ENCODE measurements around the gene CDH1. TPM values are rescaled to one million over a fixed set of nuclear protein-coding genes. Genes with fewer than 3 reads are reported as not detected.

Gene CDH1
- total RNA-seq, 1 experiment from 2014 or later = 100 TPM

- DNase-seq (no peak), ATAC-seq (no peak)
- Histone ChIP-seq H3K4me1 (ENCODE audit: insufficient read depth, low read length) (no peaks in the 10 kb centered on the region), H3K4me2 (ENCODE audit: low read length) (no peak overlapping the region), H2AFZ (ENCODE audit: low read length) (no peak overlapping the region), H3K27ac (ENCODE audit: low read length) (no peak overlapping the region), H3K36me3 (ENCODE audit: low read depth, low read length) (no peaks in the 10 kb centered on the region; the same call in 1 of the 2 replicates), H3K79me2 (ENCODE audit: low read length) (peaks cover 41% of the 10 kb centered on the region), H3K9me3 (ENCODE audit: low read length) (no peaks in the 10 kb centered on the region), H4K20me1 (ENCODE audit: low read length) (peaks cover 4% of the 10 kb centered on the region; the same call in 1 of the 2 replicates), H3F3A (ENCODE audit: low read length, unreplicated experiment) (no peaks in the 10 kb centered on the region), H3K9me2 (replicated peaks; ENCODE audit: low read length) (no peaks in the 10 kb centered on the region), H3K27me3 (ENCODE audit: low read length) (no peaks in the 10 kb centered on the region), H3K9ac (ENCODE audit: low read length) (no peak overlapping the region), H3K4me3 (ENCODE audit: low read length) (no peak overlapping the region)
- no TSS peak for BruUV-seq (replicated peaks)
- ChIA-PET POLR2A (ENCODE audit: unreplicated experiment) (no interaction called here), CTCF (no interaction called here)
- intact Hi-C loops (cut with micrococcal nuclease) = no loop called here
- TF ChIP-seq, protein P1, sequence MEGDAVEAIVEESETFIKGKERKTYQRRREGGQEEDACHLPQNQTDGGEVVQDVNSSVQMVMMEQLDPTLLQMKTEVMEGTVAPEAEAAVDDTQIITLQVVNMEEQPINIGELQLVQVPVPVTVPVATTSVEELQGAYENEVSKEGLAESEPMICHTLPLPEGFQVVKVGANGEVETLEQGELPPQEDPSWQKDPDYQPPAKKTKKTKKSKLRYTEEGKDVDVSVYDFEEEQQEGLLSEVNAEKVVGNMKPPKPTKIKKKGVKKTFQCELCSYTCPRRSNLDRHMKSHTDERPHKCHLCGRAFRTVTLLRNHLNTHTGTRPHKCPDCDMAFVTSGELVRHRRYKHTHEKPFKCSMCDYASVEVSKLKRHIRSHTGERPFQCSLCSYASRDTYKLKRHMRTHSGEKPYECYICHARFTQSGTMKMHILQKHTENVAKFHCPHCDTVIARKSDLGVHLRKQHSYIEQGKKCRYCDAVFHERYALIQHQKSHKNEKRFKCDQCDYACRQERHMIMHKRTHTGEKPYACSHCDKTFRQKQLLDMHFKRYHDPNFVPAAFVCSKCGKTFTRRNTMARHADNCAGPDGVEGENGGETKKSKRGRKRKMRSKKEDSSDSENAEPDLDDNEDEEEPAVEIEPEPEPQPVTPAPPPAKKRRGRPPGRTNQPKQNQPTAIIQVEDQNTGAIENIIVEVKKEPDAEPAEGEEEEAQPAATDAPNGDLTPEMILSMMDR (conservative IDR thresholded peaks at IDR 0.05; ENCODE audit: low read depth, low read length) = no peak
- no peak for TF ChIP-seq EZH2 (IDR thresholded peaks at IDR 0.05; ENCODE audit: low read length, unreplicated experiment)
- TF ChIP-seq EZH2phosphoT487 (IDR thresholded peaks at IDR 0.05; ENCODE audit: borderline replicate concordance, low read length) = no peak
Measured at GRCh38 chr16:68768771-68769170, 31.7 kb downstream of the CDH1 start.

- Histone ChIP-seq H3K36me3 (ENCODE audit: low read depth, low read length) (peaks cover 2% of the 10 kb centered on the region; the same call in 1 of the 2 replicates), H4K20me1 (ENCODE audit: low read length) (peaks cover 4% of the 10 kb centered on the region; the same call in 1 of the 2 replicates), H3K27ac (ENCODE audit: low read length) (no peak overlapping the region), H3K4me2 (ENCODE audit: low read length) (no peak overlapping the region), H3K79me2 (ENCODE audit: low read length) (peaks cover 32% of the 10 kb centered on the region), H3K27me3 (ENCODE audit: low read length) (no peaks in the 10 kb centered on the region), H3K4me3 (ENCODE audit: low read length) (no peak overlapping the region), H3K9me3 (ENCODE audit: low read length) (no peaks in the 10 kb centered on the region), H3K4me1 (ENCODE audit: insufficient read depth, low read length) (no peaks in the 10 kb centered on the region), H2AFZ (ENCODE audit: low read length) (no peak overlapping the region), H3K9ac (ENCODE audit: low read length) (no peak overlapping the region), H3K9me2 (replicated peaks; ENCODE audit: low read length) (no peaks in the 10 kb centered on the region), H3F3A (ENCODE audit: low read length, unreplicated experiment) (no peaks in the 10 kb centered on the region)
- TF ChIP-seq EZH2phosphoT487 (IDR thresholded peaks at IDR 0.05; ENCODE audit: borderline replicate concordance, low read length) (no peak), EZH2 (IDR thresholded peaks at IDR 0.05; ENCODE audit: low read length, unreplicated experiment) (no peak)
- TF ChIP-seq, protein P1 (conservative IDR thresholded peaks at IDR 0.05; ENCODE audit: low read depth, low read length) = no peak
- CTCF ChIA-PET = interaction anchor here (0.7 kb wide), 1 partner anchor 16 kb away, joined by 3 read pairs; no protein-coding TSS in a partner anchor
- no TSS peak for BruUV-seq (replicated peaks)
- ATAC-seq (no peak), DNase-seq (no peak)
- POLR2A ChIA-PET (ENCODE audit: unreplicated experiment) = no interaction called here
- intact Hi-C loops (cut with micrococcal nuclease) = no loop called here
Measured at GRCh38 chr16:68770671-68771070, 33.6 kb downstream of the CDH1 start.

- no peaks in the 10 kb centered on the region for H3K4me1 ChIP-seq (ENCODE audit: insufficient read depth, low read length)
- BruUV-seq (replicated peaks) = no TSS peak
- no peak for DNase-seq
- no peaks in the 10 kb centered on the region for H3K27me3 ChIP-seq (ENCODE audit: low read length)
- no peaks in the 10 kb centered on the region for H3F3A ChIP-seq (ENCODE audit: low read length, unreplicated experiment)
- no peak for ATAC-seq
- H3K4me2 ChIP-seq (ENCODE audit: low read length) = no peak overlapping the region
- H3K36me3 ChIP-seq (ENCODE audit: low read depth, low read length) = peaks cover 3% of the 10 kb centered on the region; the same call in 1 of the 2 replicates
- POLR2A ChIA-PET (ENCODE audit: unreplicated experiment) = no interaction called here
- intact Hi-C loops (cut with micrococcal nuclease) = no loop called here
- no peak overlapping the region for H3K4me3 ChIP-seq (ENCODE audit: low read length)
- H3K27ac ChIP-seq (ENCODE audit: low read length) = no peak overlapping the region
- no peaks in the 10 kb centered on the region for H3K9me2 ChIP-seq (replicated peaks; ENCODE audit: low read length)
- no peak overlapping the region for H2AFZ ChIP-seq (ENCODE audit: low read length)
- peaks cover 25% of the 10 kb centered on the region for H3K79me2 ChIP-seq (ENCODE audit: low read length)
- H3K9ac ChIP-seq (ENCODE audit: low read length) = no peak overlapping the region
- no peak for TF ChIP-seq EZH2 (IDR thresholded peaks at IDR 0.05; ENCODE audit: low read length, unreplicated experiment)
- TF ChIP-seq EZH2phosphoT487 (IDR thresholded peaks at IDR 0.05; ENCODE audit: borderline replicate concordance, low read length) = no peak
- TF ChIP-seq, protein P1 (conservative IDR thresholded peaks at IDR 0.05; ENCODE audit: low read depth, low read length) = no peak
- CTCF ChIA-PET = no interaction called here
- no peaks in the 10 kb centered on the region for H3K9me3 ChIP-seq (ENCODE audit: low read length)
- H4K20me1 ChIP-seq (ENCODE audit: low read length) = peaks cover 4% of the 10 kb centered on the region; the same call in 1 of the 2 replicates
Measured at GRCh38 chr16:68772030-68772681, 35.1 kb downstream of the CDH1 start.

Data from PC-3 (cell line).